Endothelial cell of umbilical vein (primary cell): ENCODE results near the gene HECTD4. TPM values are rescaled to one million over a fixed set of nuclear protein-coding genes. Genes with fewer than 3 reads are reported as not detected.

Experiments used
- BruUV-seq: library from RNA; stranded (reverse); fragments of 400-500 nt; replicated peaks from 2 replicates; lab custom pipeline; 2021; lab: Mats Ljungman, UMichigan
- CTCF ChIA-PET: fragments of 300-600, 350-600 bp; sonication (Branson Sonifier 250); formaldehyde crosslinking; loops from one replicate; lab custom pipeline; 2021; ENCODE audit warnings: antibody characterized with exemption, inconsistent platforms; lab: Charles Lee
- POLR2A ChIA-PET: fragments of 300-600, 350-600 bp; sonication (Branson Sonifier 250); formaldehyde crosslinking; loops from one replicate; lab custom pipeline; 2021; ENCODE audit warnings: antibody characterized with exemption, inconsistent platforms; lab: Charles Lee
- DNase-seq: peaks from one replicate; pipeline ENCODE4 v3.0.0-alpha.2; 2011; ENCODE audit warnings: low read depth, low spot score
- FAIRE-seq: peaks from 2 replicates; lab custom pipeline; 2011; peaks lifted over from hg19 to GRCh38; lab: Jason Lieb, UNC
- H2AFZ ChIP-seq: 2 replicates; pipeline ENCODE4 v1.6.0; 2012; ENCODE audit warnings: low read depth, low read length, control low read depth, inconsistent platforms
- H3K27ac ChIP-seq: 2 replicates; pipeline ENCODE4 v1.5.1; 2011; ENCODE audit warnings: low read depth, mild to moderate bottlenecking, control low read depth, low read length, moderate library complexity; ENCODE audit not compliant: insufficient read depth
- H3K27me3 ChIP-seq, 2 experiments: 2 replicates each; pipeline versions ENCODE4 v1.6.0 to v1.6.1; 2011; ENCODE audit warnings: low read length in 2 of 2, mixed read lengths in 1 of 2; ENCODE audit not compliant: control insufficient read depth in 2 of 2, insufficient read depth in 2 of 2
- H3K36me3 ChIP-seq, 2 experiments: 2 replicates in 1 of 2; 3 replicates in 1 of 2; pipeline ENCODE4 v1.5.1; 2011; ENCODE audit warnings: low read length in 2 of 2, mild to moderate bottlenecking in 1 of 2, moderate library complexity in 1 of 2; ENCODE audit not compliant: control insufficient read depth in 2 of 2, insufficient read depth in 2 of 2; ENCODE audit errors: extremely low read depth in 1 of 2
- H3K4me1 ChIP-seq: 3 replicates; pipeline ENCODE4 v1.5.1; 2011; ENCODE audit warnings: mild to moderate bottlenecking, low read length; ENCODE audit not compliant: control insufficient read depth, insufficient read depth; ENCODE audit errors: extremely low read depth
- H3K4me2 ChIP-seq: 2 replicates; pipeline ENCODE4 v1.6.1; 2011; ENCODE audit warnings: low read length, control low read depth, mixed read lengths; ENCODE audit not compliant: insufficient read depth
- H3K4me3 ChIP-seq, 3 experiments: fragments of 200-600 bp in 1 of 3; sonication (generic), shearing (Covaris generic) in 1 of 3; replicated peaks in 1 of 3; 2 replicates each; pipeline ENCODE4 v1.5.1; 2011 to 2016; ENCODE audit warnings: control low read depth in 3 of 3, low read length in 3 of 3, mild to moderate bottlenecking in 2 of 3, inconsistent platforms in 1 of 3, low read depth in 1 of 3, moderate library complexity in 1 of 3; ENCODE audit not compliant: insufficient read depth in 1 of 3
- H3K79me2 ChIP-seq: 2 replicates; pipeline ENCODE4 v1.6.0; 2012; ENCODE audit warnings: low read length, inconsistent platforms; ENCODE audit not compliant: control insufficient read depth, insufficient read depth
- H3K9ac ChIP-seq: replicated peaks from 2 replicates; pipeline ENCODE3; 2011; ENCODE audit warnings: low read length, control low read depth; ENCODE audit not compliant: insufficient read depth; ENCODE audit errors: extremely low read depth
- H3K9me1 ChIP-seq: replicated peaks from 3 replicates; pipeline ENCODE4 v1.6.0; 2011; ENCODE audit warnings: mild to moderate bottlenecking, low read length; ENCODE audit not compliant: control insufficient read depth, insufficient read depth; ENCODE audit errors: extremely low read depth
- H3K9me3 ChIP-seq: replicated peaks from 2 replicates; pipeline ENCODE4 v1.5.1; 2012; ENCODE audit warnings: low read length, inconsistent platforms; ENCODE audit not compliant: control insufficient read depth, insufficient read depth
- H4K20me1 ChIP-seq: replicated peaks from 2 replicates; pipeline ENCODE3; 2011; ENCODE audit warnings: mild to moderate bottlenecking, low read length; ENCODE audit not compliant: control insufficient read depth, insufficient read depth; ENCODE audit errors: extremely low read depth
- CTCF ChIP-seq, 2 donors: IDR thresholded peaks; 1 replicate in 1 of 2; 2 replicates in 1 of 2; pipeline ENCODE4 v1.5.1; 2011; ENCODE audit warnings: low read length in 2 of 2, mild to moderate bottlenecking in 2 of 2, moderate library complexity in 2 of 2, control low read depth in 1 of 2, inconsistent platforms in 1 of 2, low read depth in 1 of 2; ENCODE audit not compliant: insufficient read depth in 1 of 2; ENCODE audit errors: extremely low read depth in 1 of 2
- EZH2 ChIP-seq: IDR thresholded peaks from 2 replicates; pipeline ENCODE4 v1.6.1; 2012; ENCODE audit warnings: borderline replicate concordance, low read depth, mild to moderate bottlenecking, moderate library complexity, low read length, inconsistent platforms; ENCODE audit not compliant: severe bottlenecking
- FOS ChIP-seq: IDR thresholded peaks from 2 replicates; pipeline ENCODE4 v1.6.1; 2011; ENCODE audit warnings: mild to moderate bottlenecking, low read length, moderate library complexity, borderline replicate concordance; ENCODE audit not compliant: insufficient read depth
- GATA2 ChIP-seq: IDR thresholded peaks from 2 replicates; pipeline ENCODE4 v1.7.0; 2011; ENCODE audit warnings: low read depth, mild to moderate bottlenecking, moderate library complexity, mixed read lengths, low read length; ENCODE audit not compliant: insufficient read length, insufficient read depth
- JUN ChIP-seq: IDR thresholded peaks from 2 replicates; pipeline ENCODE4 v1.6.1; 2011; ENCODE audit warnings: borderline replicate concordance, low read depth; ENCODE audit not compliant: insufficient read length, insufficient read depth
- MAX ChIP-seq: IDR thresholded peaks from 2 replicates; pipeline ENCODE4 v1.6.1; 2011; ENCODE audit not compliant: insufficient read depth, insufficient read length
- MYC ChIP-seq: IDR thresholded peaks from one replicate; pipeline ENCODE4 v1.6.1; 2011; ENCODE audit warnings: mild to moderate bottlenecking, low read depth, low read length
- POLR2A ChIP-seq: IDR thresholded peaks from 2 replicates; pipeline ENCODE4 v1.6.1; 2012; ENCODE audit warnings: low read depth, mild to moderate bottlenecking, control low read depth, low read length
- POLR2AphosphoS5 ChIP-seq: IDR thresholded peaks from 2 replicates; pipeline ENCODE4 v1.6.1; 2012; ENCODE audit warnings: low read depth, mild to moderate bottlenecking, control low read depth, low read length, moderate library complexity; ENCODE audit not compliant: insufficient read depth
- dilution Hi-C: fragments of 300-500 bp; cut with MboI; formaldehyde crosslinking; loops from one replicate; pipeline ENCODE4 v1.15.0; 2019; ENCODE audit warnings: low sequenced_read_pairs; ENCODE audit not compliant: extremely low pct_ligation_motif_present
- intact Hi-C: fragments of 100-400 bp; cut with micrococcal nuclease; formaldehyde crosslinking; loops from one replicate; pipeline ENCODE4 v1.10.0; 2022
- polyA plus RNA-seq, 4 experiments: library from polyadenylated mRNA; depleted of rRNA in 3 of 4; stranded (reverse) in 3 of 4; unstranded in 1 of 4; fragments of >200 nt; gene quantifications; 2 replicates each; pipeline versions ENCODE4 v1.2.1 to v1.2.3, GENCODE V29; 2011 to 2012; ENCODE audit warnings: missing spikeins in 1 of 4
- total RNA-seq: library from RNA; stranded (reverse); gene quantifications from 2 replicates; pipeline ENCODE4 v1.2.3, GENCODE V29; 2021

Gene HECTD4
- total and polyA plus RNA-seq, 2 donors (not counting 3 experiments of a cell fraction or from before 2014, with no cell fraction given) = 9.7 to 47.7 TPM

- H3K9me3 ChIP-seq = no peaks in the 10 kb centered on the region
- no peaks in the 10 kb centered on the region for H3K27me3 ChIP-seq
- no peaks in the 10 kb centered on the region for H4K20me1 ChIP-seq
- intact Hi-C loops (no loop called here), dilution Hi-C loops (no loop called here)
- no peak overlapping the region for H3K27ac ChIP-seq
- no peak overlapping the region for H3K4me2 ChIP-seq
- no TSS peak for BruUV-seq
- H2AFZ ChIP-seq = no peak overlapping the region
- no peak overlapping the region for H3K4me3 ChIP-seq
- peaks cover 2 to 24% of the 10 kb centered on the region in 2 experiments for H3K36me3 ChIP-seq
- no peak overlapping the region for H3K9ac ChIP-seq
- no peak for DNase-seq
- H3K79me2 ChIP-seq = no peaks in the 10 kb centered on the region
- no peak for FAIRE-seq
- TF ChIP-seq POLR2AphosphoS5 (no peak), EZH2 (no peak), MYC (no peak), CTCF (IDR thresholded peaks at IDR 0.05; ENCODE audit: extremely low read depth in 1 of 2, insufficient read depth in 1 of 2, low read depth in 1 of 2, low read length in 2 of 2) (no peak), GATA2 (no peak), JUN (no peak), MAX (no peak), POLR2A (no peak), FOS (no peak)
- no peaks in the 10 kb centered on the region for H3K4me1 ChIP-seq
- POLR2A ChIA-PET = no interaction called here
- CTCF ChIA-PET = interaction anchor here (0.7 to 1.9 kb wide), 3 partner anchors 9 to 37 kb away, joined by 3 to 7 read pairs (median 3); no protein-coding TSS in a partner anchor
- no peaks in the 10 kb centered on the region for H3K9me1 ChIP-seq
Observed at GRCh38 chr12:112206944-112207343, 175.3 kb downstream of the HECTD4 start.
